ENCODE results near the gene SSTR3. TPM values are rescaled to one million over a fixed set of nuclear protein-coding genes. Genes with fewer than 3 reads are reported as not detected.

Gene SSTR3
- total RNA-seq, 1 experiment from 2014 or later, result 0.08 TPM

- no peaks in the 10 kb centered on the region for H3K27me3 ChIP-seq (ENCODE audit: control insufficient read depth, insufficient read depth, low read length)
- intact Hi-C loops (cut with micrococcal nuclease; ENCODE audit: unreplicated experiment), result no loop called here
Observed at GRCh38 chr22:37218399-37218770, 6.1 kb upstream of the SSTR3 start.

GRCh38 chr22:37215890-37216289 lies 3.6 kb upstream of the SSTR3 start:
- Histone ChIP-seq H3K9me3 (ENCODE audit: control insufficient read depth, insufficient read depth, low read depth, low read length) (no peaks in the 10 kb centered on the region), H3K4me3 (ENCODE audit: low read depth in 2 of 2, low read length in 2 of 2) (no peak overlapping the region), H3K4me1 (ENCODE audit: control insufficient read depth, insufficient read depth, low read length) (no peaks in the 10 kb centered on the region), H3K27ac (ENCODE audit: low read length) (no peak overlapping the region), H3K27me3 (ENCODE audit: control insufficient read depth, insufficient read depth, low read length) (no peaks in the 10 kb centered on the region), H3K36me3 (ENCODE audit: control insufficient read depth, insufficient read depth, low read length) (no peaks in the 10 kb centered on the region)
- ChIA-PET CTCF (no interaction called here), POLR2A (no interaction called here)
- BruUV-seq (replicated peaks), result no TSS peak
- in situ Hi-C loops (cut with HindIII; ENCODE audit: low pct_unique_long_range_greater_than_20kb, low sequenced_read_pairs), result no loop called here
- TF ChIP-seq TCF7L2 (IDR thresholded peaks at IDR 0.05; ENCODE audit: low read depth, low read length) (no peak), REST (IDR thresholded peaks at IDR 0.05; ENCODE audit: insufficient read depth in 1 of 2, low read depth in 2 of 2, low read length in 1 of 2) (no peak), POLR2AphosphoS5 (IDR thresholded peaks at IDR 0.05; ENCODE audit: low read depth, low read length) (no peak), SIN3A (IDR thresholded peaks at IDR 0.05; ENCODE audit: borderline replicate concordance, insufficient read depth, low read depth, low read length) (no peak), CTCF (IDR thresholded peaks at IDR 0.05) (no peak)
- intact Hi-C loops (cut with micrococcal nuclease; ENCODE audit: unreplicated experiment), result no loop called here
- ATAC-seq, result no peak
- DNase-seq (ENCODE audit: low read depth, low spot score), result no peak

More at GRCh38 chr22:37218399-37218770, 6.1 kb upstream of the SSTR3 start:
- ChIA-PET CTCF (no interaction called here), POLR2A (no interaction called here)
- no peak for ATAC-seq
- H3K9me3 ChIP-seq (ENCODE audit: control insufficient read depth, insufficient read depth, low read depth, low read length), result no peaks in the 10 kb centered on the region
- no TSS peak for BruUV-seq (replicated peaks)
- in situ Hi-C loops (cut with HindIII; ENCODE audit: low pct_unique_long_range_greater_than_20kb, low sequenced_read_pairs), result no loop called here
- H3K4me3 ChIP-seq (ENCODE audit: low read depth in 2 of 2, low read length in 2 of 2), result no peak overlapping the region
- no peak overlapping the region for H3K27ac ChIP-seq (ENCODE audit: low read length)
- no peaks in the 10 kb centered on the region for H3K4me1 ChIP-seq (ENCODE audit: control insufficient read depth, insufficient read depth, low read length)
- TF ChIP-seq CTCF (IDR thresholded peaks at IDR 0.05) (no peak), SIN3A (IDR thresholded peaks at IDR 0.05; ENCODE audit: borderline replicate concordance, insufficient read depth, low read depth, low read length) (no peak), REST (IDR thresholded peaks at IDR 0.05; ENCODE audit: insufficient read depth in 1 of 2, low read depth in 2 of 2, low read length in 1 of 2) (no peak), TCF7L2 (IDR thresholded peaks at IDR 0.05; ENCODE audit: low read depth, low read length) (no peak), POLR2AphosphoS5 (IDR thresholded peaks at IDR 0.05; ENCODE audit: low read depth, low read length) (no peak)
- no peak for DNase-seq (ENCODE audit: low read depth, low spot score)
- H3K36me3 ChIP-seq (ENCODE audit: control insufficient read depth, insufficient read depth, low read length), result no peaks in the 10 kb centered on the region

Data from Panc1 (cell line).